Activated CD4-positive, alpha-beta memory T cell treated with anti-CD3 and anti-CD28 coated beads for 36 hours (primary cell): ENCODE results near the gene RWDD4. TPM values are rescaled to one million over a fixed set of nuclear protein-coding genes. Genes with fewer than 3 reads are reported as not detected.
"Not testable (repeated sequence)": the region's sequence is repeated elsewhere in the genome, so short reads cannot be mapped to it uniquely, and the experiment has no call there.

Experiments
- CTCF ChIA-PET: fragments of 350-600 bp; sonication (Branson Sonifier 250); formaldehyde crosslinking; loops from one replicate; lab custom pipeline; 2021; ENCODE audit warnings: antibody characterized with exemption, inconsistent platforms; lab: Charles Lee
- POLR2A ChIA-PET: fragments of 350-600 bp; sonication (Branson Sonifier 250); formaldehyde crosslinking; loops from one replicate; lab custom pipeline; 2021; ENCODE audit warnings: antibody characterized with exemption; lab: Charles Lee
- DNase-seq: peaks from one replicate; pipeline ENCODE4 v3.0.0-alpha.2; 2020
- H3K27ac Mint-ChIP-seq: one replicate; pipeline ENCODE4 v1.8.0; 2021; ENCODE audit warnings: mixed read lengths
- H3K27me3 Mint-ChIP-seq: one replicate; pipeline ENCODE4 v1.8.0; 2021; ENCODE audit warnings: mixed read lengths
- H3K36me3 Mint-ChIP-seq: one replicate; pipeline ENCODE4 v1.8.0; 2021; ENCODE audit warnings: mixed read lengths
- H3K4me1 Mint-ChIP-seq: one replicate; pipeline ENCODE4 v1.8.0; 2021; ENCODE audit warnings: low read depth, mixed read lengths
- H3K4me3 Mint-ChIP-seq: one replicate; pipeline ENCODE4 v1.8.0; 2021; ENCODE audit warnings: mild to moderate bottlenecking, mixed read lengths
- H3K9me3 Mint-ChIP-seq: one replicate; pipeline ENCODE4 v1.8.0; 2021; ENCODE audit warnings: mixed read lengths
- intact Hi-C: fragments of 100-400 bp; cut with micrococcal nuclease; formaldehyde crosslinking; loops from one replicate; pipeline ENCODE4 v1.15.1; 2023
- total RNA-seq, 2 experiments: library from RNA; stranded (reverse); gene quantifications; one replicate each; pipeline ENCODE4 v1.2.3, GENCODE V29; 2021

Gene RWDD4
- total RNA-seq, 2 experiments from 2014 or later = 19.4 to 19.8 TPM

DNA sequence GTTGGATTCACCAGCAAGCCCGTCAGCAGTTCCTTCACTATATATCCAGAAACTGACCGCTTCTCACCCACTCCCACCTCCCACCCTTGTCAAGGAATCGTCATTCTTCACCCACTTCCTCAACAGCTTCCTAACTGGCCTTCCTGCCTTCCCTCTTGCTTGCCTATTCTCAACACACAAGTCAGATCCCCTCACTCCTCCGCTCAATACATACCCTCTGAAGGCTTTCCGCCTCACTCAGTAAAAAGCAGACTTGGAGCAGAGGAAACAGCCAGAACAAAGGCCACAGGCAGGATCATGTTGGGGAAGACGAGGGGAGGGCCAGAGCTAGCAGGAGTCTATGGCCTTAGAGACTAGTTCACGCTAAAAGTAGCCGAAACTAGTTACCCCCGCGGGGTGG, 23.7 kb downstream of the RWDD4 start:
- peaks cover 15% of the 10 kb centered on the region for H3K4me1 Mint-ChIP-seq
- no peak overlapping the region for H3K27ac Mint-ChIP-seq
- peaks cover 2% of the 10 kb centered on the region for H3K36me3 Mint-ChIP-seq
- no peak for DNase-seq
- no peaks in the 10 kb centered on the region for H3K9me3 Mint-ChIP-seq
- no peak overlapping the region for H3K4me3 Mint-ChIP-seq
- peaks cover 6% of the 10 kb centered on the region for H3K27me3 Mint-ChIP-seq
- ChIA-PET CTCF (interaction anchor here (0.5 kb wide), 1 partner anchor 71 kb away, joined by 3 read pairs; no protein-coding TSS in a partner anchor), POLR2A (no interaction called here)
- intact Hi-C loops = no loop called here

DNA sequence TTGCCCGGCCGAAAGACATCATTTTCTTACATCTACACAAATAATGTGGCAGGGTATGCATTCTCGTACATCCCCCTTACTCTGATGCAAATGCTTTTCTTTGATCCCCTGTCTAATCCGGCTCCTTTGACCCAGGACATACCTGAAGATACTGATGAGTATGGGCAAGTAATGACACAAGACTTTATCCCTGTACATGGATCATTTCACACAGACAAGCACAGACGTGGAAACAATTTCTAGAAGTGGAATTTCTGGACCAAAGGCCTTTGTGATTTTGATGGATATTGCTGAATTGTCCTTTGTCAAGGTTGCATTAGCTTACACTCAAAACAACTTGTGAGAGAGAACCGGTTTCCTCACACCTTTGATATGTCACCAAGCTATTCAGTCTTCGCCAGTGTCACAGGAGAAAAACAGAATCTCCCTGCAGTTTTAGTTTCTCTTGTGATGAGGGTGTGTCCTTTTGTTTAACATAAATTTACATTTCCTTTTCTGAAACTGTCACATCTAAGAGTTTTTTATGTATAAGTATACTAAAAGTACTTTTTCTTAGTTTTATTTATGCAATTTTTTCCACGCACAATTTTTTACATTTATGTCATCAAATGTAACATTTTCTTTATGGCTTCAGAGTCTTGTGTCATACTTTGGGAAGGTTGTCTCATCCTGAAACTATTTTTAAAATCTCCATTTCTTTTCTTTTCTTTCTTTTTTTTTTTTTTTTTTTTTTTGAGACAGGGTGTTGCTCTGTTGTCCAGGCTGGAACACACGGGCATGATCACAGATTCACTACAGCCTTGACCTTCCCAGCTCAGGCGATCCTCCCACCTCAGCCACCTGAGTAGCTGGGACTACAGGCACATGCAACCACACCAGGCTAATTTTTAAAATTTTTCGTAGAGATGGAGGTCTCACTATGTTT, 25.2 kb downstream of the RWDD4 start:
- H3K4me1 Mint-ChIP-seq = peaks cover 15% of the 10 kb centered on the region
- H3K9me3 Mint-ChIP-seq = no peaks in the 10 kb centered on the region
- intact Hi-C loops = no loop called here
- no peak overlapping the region for H3K4me3 Mint-ChIP-seq
- H3K27me3 Mint-ChIP-seq = peaks cover 6% of the 10 kb centered on the region
- no peak for DNase-seq
- CTCF ChIA-PET = interaction anchor here (0.6 kb wide), 1 partner anchor 10 kb away, joined by 3 read pairs; no protein-coding TSS in a partner anchor
- no peaks in the 10 kb centered on the region for H3K36me3 Mint-ChIP-seq
- POLR2A ChIA-PET = no interaction called here
- H3K27ac Mint-ChIP-seq = no peak overlapping the region

DNA sequence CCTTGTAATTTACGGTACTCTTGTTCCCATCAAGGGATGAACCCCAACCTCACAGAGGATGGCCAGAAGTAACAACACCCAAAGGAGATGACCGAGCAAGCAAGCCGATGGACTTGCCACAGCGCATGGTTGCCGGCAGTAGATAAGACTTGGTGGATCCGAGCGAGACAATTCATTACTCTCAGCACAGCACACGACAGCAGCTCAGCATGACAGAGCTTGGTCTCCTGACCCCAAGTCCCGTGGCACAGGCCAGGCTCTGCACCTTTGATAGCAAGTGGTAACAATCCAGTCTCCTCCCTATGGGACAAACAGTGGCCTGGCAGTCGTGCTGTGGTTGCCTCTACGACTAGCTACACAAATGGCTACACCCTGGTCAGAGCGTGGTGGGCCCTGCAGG, 26.3 kb downstream of the RWDD4 start:
- intact Hi-C loops = no loop called here
- Mint-ChIP-seq H3K4me1 (peaks cover 15% of the 10 kb centered on the region), H3K36me3 (no peaks in the 10 kb centered on the region), H3K4me3 (no peak overlapping the region), H3K27me3 (peaks cover 6% of the 10 kb centered on the region), H3K27ac (no peak overlapping the region), H3K9me3 (no peaks in the 10 kb centered on the region)
- ChIA-PET CTCF (no interaction called here), POLR2A (no interaction called here)
- DNase-seq = no peak

DNA sequence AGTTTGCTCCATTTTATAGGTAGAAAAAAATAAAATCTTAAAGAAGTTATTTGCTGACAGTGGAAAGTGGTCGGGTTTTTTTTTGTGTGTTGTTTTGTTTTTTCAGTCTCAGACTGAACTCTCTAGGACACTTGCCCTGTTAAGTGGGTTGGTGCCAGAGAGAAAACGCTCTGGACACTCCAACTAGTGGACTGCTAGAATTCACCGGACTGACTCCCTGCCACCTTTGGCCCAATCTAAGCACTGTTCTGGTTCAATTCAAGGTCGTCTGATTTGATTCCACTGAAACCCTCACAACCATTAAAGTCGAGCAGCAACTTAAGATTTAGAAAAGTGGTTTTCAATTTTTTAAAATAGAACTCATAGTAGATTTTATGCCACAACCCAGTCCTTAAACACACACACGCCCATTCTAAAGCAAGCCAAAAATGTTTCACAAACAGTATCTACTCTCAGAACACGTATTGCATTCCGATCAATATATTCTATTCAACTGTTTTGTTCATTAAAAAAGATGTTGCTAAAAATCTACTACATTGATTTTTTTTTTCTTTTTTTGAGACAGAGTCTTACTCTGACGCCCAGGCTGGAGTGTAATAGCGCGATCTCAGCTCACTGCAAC, 27.3 kb downstream of the RWDD4 start:
- H3K27me3 Mint-ChIP-seq = peaks cover 6% of the 10 kb centered on the region
- intact Hi-C loops = no loop called here
- H3K36me3 Mint-ChIP-seq = no peaks in the 10 kb centered on the region
- DNase-seq = no peak
- POLR2A ChIA-PET = no interaction called here
- no peaks in the 10 kb centered on the region for H3K9me3 Mint-ChIP-seq
- peaks cover 6% of the 10 kb centered on the region for H3K4me1 Mint-ChIP-seq
- no peak overlapping the region for H3K27ac Mint-ChIP-seq
- CTCF ChIA-PET = no interaction called here
- no peak overlapping the region for H3K4me3 Mint-ChIP-seq

DNA sequence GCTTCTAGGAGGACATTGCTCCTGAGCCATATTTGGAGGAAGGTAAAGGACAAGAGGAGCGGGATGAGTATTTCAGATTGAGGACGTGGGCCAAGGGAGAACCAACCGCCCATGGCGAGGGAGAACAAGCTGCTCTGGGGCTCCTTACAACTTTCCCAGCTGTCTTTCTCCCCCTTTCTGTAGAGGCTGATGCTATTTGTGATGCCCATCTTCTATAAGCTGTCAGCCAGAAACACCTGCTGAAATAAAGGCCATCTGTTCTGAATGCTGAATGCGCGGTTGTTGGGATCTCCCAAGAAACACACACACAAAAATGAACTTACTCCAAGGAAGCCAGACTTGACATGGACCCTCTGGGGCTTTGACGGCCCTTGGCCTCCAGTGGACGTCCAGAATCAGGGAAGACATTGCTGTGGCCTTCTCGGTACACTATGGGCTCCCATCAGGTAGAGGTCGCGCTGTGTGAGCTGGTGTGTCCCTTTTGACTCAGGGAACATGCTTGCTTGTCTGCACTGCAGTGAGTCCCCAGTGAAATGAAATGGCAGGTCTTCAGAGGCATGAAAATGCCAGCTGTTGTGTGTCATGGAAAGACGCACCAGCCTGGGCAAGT, 30.9 kb downstream of the RWDD4 start:
- POLR2A ChIA-PET = no interaction called here
- no peaks in the 10 kb centered on the region for H3K36me3 Mint-ChIP-seq
- H3K4me3 Mint-ChIP-seq = no peak overlapping the region

DNA sequence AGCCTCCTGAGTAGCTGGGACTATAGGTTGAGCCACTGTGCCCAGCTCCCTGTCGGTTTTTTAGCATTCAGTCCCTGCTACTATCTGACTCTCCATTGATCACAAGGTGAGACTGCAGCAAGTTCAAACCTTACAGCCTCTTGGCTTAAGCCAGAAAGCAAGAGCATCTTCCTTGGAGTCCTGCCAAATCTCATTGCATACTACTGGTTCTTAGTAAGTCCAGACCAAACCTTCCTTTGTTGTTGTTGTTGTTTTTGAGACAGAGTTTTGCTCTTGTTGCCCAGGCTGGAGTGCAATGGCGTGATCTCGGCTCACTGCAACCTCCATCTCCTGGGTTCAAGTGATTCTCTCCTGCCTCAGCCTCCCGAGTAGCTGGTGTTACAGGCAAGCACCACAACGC, 31.7 kb downstream of the RWDD4 start:
- H3K4me3 Mint-ChIP-seq, POLR2A ChIA-PET, CTCF ChIA-PET, H3K36me3 Mint-ChIP-seq, H3K4me1 Mint-ChIP-seq, DNase-seq, H3K27me3 Mint-ChIP-seq, H3K27ac Mint-ChIP-seq, H3K9me3 Mint-ChIP-seq: not testable (repeated sequence)
- intact Hi-C loops = loop anchor here (5.0 kb wide), 1 partner anchor 95 kb away; no protein-coding TSS in a partner anchor

More for the DNA sequence above, 30.9 kb downstream of the RWDD4 start:
- Mint-ChIP-seq H3K9me3 (no peaks in the 10 kb centered on the region), H3K27ac (no peak overlapping the region), H3K27me3 (peaks cover 2% of the 10 kb centered on the region), H3K4me1 (no peaks in the 10 kb centered on the region)
- DNase-seq = no peak
- CTCF ChIA-PET = no interaction called here
- intact Hi-C loops = loop anchor here (5.0 kb wide), 1 partner anchor 94 kb away; no protein-coding TSS in a partner anchor

DNA sequence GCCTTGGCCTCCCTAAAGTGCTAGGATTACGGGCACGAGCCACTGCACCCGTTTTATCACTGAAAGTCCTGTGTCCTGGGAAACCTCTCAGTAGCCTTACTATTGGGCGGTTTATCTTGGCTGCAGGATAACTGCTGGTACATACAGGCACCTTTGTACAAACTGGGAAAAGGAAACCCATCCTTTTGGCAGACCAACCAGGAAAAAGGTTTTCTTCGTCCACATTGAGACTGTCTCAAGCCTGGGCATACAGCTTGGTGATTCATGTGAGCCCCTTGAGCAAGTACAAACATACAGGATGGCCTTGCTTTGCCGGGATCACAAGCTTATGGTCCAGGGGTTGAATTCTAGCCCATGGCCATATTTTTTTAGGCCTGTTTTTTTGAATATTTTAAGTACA, 32.8 kb downstream of the RWDD4 start:
- no peaks in the 10 kb centered on the region for H3K4me1 Mint-ChIP-seq
- H3K27ac Mint-ChIP-seq = no peak overlapping the region
- no peaks in the 10 kb centered on the region for H3K9me3 Mint-ChIP-seq
- CTCF ChIA-PET = no interaction called here
- POLR2A ChIA-PET = no interaction called here
- intact Hi-C loops = loop anchor here (5.0 kb wide), 1 partner anchor 96 kb away; no protein-coding TSS in a partner anchor
- no peak overlapping the region for H3K4me3 Mint-ChIP-seq
- H3K27me3 Mint-ChIP-seq = no peaks in the 10 kb centered on the region
- no peaks in the 10 kb centered on the region for H3K36me3 Mint-ChIP-seq
- DNase-seq = no peak

DNA sequence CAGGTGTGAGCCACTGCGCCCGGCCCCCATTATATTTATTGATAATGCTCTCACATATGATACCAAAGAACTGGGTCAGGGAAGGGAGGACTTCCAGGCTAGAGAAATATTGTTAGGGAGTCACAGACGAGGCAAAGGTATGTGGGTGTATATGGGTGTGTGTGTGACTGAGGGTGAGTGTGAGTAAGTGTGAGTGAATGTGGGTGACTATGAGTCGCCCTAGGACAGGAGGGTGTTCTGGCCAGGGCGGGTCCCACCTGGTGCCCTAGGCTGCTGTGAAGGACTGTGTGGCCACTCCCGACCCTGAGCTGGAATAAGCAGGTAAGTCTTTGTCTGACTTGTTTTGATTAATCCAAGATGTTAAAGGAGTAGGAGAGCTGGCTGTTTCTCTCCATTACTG, 34.4 kb downstream of the RWDD4 start:
- POLR2A ChIA-PET = no interaction called here
- CTCF ChIA-PET = no interaction called here
- Mint-ChIP-seq H3K27me3 (no peaks in the 10 kb centered on the region), H3K4me3 (no peak overlapping the region), H3K36me3 (no peaks in the 10 kb centered on the region), H3K27ac (no peak overlapping the region), H3K4me1 (no peaks in the 10 kb centered on the region), H3K9me3 (no peaks in the 10 kb centered on the region)
- intact Hi-C loops = no loop called here
- DNase-seq = no peak

DNA sequence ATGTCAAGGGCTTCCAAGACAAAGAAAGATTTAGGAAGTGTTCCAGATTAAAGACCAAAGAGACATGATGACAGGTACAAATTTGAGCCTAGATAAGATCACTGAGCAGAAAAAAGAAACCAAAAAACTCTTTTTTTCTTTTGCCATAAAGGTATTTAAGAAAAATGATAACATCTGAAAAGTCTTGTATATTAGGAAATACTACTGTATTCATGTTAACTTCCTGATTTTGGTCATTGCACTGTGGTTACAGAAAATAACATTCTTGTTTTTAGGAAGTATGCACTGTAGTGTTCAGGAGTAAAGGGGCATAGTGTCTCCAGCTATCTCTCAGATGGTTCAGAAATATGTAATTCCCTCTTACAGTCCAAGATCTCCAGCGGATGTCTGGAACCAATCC, 37.1 kb downstream of the RWDD4 start:
- H3K27me3 Mint-ChIP-seq = no peaks in the 10 kb centered on the region
- CTCF ChIA-PET = no interaction called here
- POLR2A ChIA-PET = no interaction called here
- no peaks in the 10 kb centered on the region for H3K9me3 Mint-ChIP-seq
- no peak overlapping the region for H3K27ac Mint-ChIP-seq
- no peaks in the 10 kb centered on the region for H3K36me3 Mint-ChIP-seq
- no peaks in the 10 kb centered on the region for H3K4me1 Mint-ChIP-seq
- intact Hi-C loops = no loop called here
- no peak overlapping the region for H3K4me3 Mint-ChIP-seq
- no peak for DNase-seq

DNA sequence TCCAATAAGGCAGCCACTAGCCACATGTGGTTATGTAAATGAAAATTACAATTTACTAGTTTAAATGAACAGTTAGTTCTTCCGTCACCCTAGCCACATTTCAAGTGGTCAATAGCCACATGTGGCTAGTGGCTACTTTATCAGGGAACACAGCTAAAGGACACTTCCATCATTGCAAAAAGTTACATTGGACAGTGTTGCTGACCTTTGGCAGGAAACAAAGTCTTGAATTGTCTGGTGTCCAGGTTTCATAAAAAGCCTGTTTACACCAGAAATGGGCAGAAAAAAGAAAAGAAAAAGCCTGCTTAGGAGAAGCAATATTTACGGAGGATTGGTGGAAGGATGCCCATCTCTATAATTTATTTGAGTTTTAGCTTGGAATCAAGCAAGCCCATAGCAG, 38.6 kb downstream of the RWDD4 start:
- no peaks in the 10 kb centered on the region for H3K9me3 Mint-ChIP-seq
- intact Hi-C loops = no loop called here
- H3K27ac Mint-ChIP-seq = no peak overlapping the region

DNA sequence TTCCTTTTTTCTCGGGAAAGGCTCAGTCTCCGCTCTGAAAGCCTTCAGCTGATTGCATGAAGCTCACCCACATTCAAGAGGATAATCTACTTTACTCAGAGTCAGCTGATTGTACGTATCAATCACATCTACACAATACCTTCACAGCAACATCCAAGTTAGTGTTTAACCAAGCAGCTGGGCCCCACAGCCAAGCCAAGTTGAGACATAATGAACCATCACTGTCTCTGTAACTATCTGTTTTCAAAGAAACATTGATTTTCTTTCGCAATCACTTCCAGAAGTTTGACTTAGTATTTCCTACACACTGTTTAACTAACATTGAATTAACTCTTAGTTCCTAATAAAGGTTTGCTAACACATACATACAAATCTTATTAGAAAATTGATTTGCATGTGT, 40.3 kb downstream of the RWDD4 start:
- H3K27ac Mint-ChIP-seq = no peak overlapping the region
- intact Hi-C loops = no loop called here
- no peaks in the 10 kb centered on the region for H3K9me3 Mint-ChIP-seq
- no peak for DNase-seq
- no peak overlapping the region for H3K4me3 Mint-ChIP-seq
- no peaks in the 10 kb centered on the region for H3K36me3 Mint-ChIP-seq
- peaks cover 2% of the 10 kb centered on the region for H3K27me3 Mint-ChIP-seq
- no peaks in the 10 kb centered on the region for H3K4me1 Mint-ChIP-seq
- CTCF ChIA-PET = no interaction called here
- POLR2A ChIA-PET = no interaction called here

More for the DNA sequence above, 38.6 kb downstream of the RWDD4 start:
- H3K36me3 Mint-ChIP-seq = no peaks in the 10 kb centered on the region
- no peaks in the 10 kb centered on the region for H3K27me3 Mint-ChIP-seq
- CTCF ChIA-PET = no interaction called here
- no peak overlapping the region for H3K4me3 Mint-ChIP-seq
- no peaks in the 10 kb centered on the region for H3K4me1 Mint-ChIP-seq
- DNase-seq = no peak
- POLR2A ChIA-PET = no interaction called here

DNA sequence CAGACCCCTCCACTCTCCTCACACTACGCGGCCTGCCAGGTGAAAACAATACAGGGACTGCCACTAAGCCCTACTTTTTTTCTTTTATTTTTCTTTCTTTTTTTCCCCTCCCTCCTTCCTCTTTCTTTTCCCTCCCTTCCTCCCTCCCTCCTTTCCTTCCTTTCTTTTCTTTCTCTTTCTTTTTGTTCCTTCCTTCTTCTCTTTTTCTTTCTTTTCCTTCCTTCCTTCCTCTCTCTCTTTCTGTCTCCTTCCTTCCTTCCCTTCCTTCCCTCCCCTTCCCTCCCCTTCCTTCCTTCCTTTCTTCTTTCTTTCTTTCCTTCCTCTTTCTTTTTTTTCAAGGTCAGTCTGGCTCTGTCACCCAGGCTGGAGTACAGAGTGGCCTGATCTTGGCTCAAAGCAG, 41.9 kb downstream of the RWDD4 start:
- intact Hi-C loops = no loop called here
- ChIA-PET CTCF (no interaction called here), POLR2A (no interaction called here)
- H3K4me1 Mint-ChIP-seq = no peaks in the 10 kb centered on the region
- H3K27me3 Mint-ChIP-seq = peaks cover 4% of the 10 kb centered on the region
- H3K27ac Mint-ChIP-seq = no peak overlapping the region
- no peaks in the 10 kb centered on the region for H3K36me3 Mint-ChIP-seq
- no peak for DNase-seq
- H3K9me3 Mint-ChIP-seq = no peaks in the 10 kb centered on the region
- no peak overlapping the region for H3K4me3 Mint-ChIP-seq
